C1 segment of cervical spinal cord (tissue), 14 donors: ENCODE measurements around the gene CELSR3.
A peak's percentile ranks its signal among the peaks of the same experiment; 100 is the strongest.

Source experiments
- DNase-seq, 14 donors: peaks; one replicate each; lab custom pipeline; 2025; lab: John Stamatoyannopoulos, UW

Gene CELSR3

DNA sequence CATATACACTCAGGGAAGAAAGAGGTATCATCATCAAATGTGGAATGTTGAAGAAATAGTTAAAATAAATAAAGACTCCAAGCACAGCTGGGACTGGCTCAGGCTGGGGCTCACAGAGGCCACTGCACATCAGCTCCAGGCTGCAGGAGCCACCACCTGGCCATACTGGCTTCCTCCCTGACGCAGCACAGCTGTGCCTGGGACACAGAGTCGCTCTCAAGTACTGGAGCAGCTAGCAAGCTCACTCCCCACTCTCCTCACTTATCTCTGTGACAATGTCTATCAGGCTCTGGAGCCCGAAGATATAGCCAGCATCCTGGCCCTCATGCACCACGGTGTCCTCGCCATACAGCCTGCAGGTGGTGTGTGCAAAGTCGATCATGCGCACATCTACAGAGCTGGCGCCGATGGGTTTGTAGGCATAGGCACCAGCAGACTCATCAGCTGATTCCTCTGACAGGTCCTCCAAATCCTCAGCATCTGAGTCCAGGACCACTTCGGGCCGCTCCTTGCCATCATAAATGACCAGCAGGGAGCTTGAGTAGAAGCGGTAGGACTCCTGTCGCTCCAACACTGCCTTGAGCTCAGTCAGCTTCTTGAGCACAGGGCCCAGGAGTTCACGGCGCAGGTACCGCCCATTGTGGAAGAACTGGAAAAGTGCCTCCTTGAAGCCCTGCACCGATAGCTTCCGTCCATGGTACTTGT lies 25.5 kb upstream of the CELSR3 start:
- no peak for DNase-seq

DNA sequence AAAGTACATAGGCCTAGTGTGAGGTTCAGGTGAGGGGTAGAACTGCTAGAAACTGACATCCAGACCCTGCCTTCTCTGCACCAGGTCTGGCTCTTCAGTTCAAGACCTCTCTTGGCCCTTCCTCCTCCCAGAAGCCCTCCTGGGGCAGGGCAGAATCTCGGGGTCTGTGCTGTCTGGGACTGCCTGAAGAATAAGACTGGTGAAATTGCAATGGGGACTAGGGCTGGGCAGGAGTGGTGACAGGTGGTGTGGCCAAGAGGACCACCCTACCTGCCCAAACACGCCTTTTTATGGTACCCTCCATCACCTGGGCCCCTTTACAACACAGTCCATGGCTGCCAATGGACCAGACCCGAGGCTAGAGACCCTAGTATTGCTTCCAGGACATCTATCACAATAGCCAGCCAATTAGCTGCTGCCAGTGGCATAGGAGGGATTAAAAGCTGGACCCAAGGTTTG lies 24.6 kb upstream of the CELSR3 start:
- DNase-seq, result no peak

DNA sequence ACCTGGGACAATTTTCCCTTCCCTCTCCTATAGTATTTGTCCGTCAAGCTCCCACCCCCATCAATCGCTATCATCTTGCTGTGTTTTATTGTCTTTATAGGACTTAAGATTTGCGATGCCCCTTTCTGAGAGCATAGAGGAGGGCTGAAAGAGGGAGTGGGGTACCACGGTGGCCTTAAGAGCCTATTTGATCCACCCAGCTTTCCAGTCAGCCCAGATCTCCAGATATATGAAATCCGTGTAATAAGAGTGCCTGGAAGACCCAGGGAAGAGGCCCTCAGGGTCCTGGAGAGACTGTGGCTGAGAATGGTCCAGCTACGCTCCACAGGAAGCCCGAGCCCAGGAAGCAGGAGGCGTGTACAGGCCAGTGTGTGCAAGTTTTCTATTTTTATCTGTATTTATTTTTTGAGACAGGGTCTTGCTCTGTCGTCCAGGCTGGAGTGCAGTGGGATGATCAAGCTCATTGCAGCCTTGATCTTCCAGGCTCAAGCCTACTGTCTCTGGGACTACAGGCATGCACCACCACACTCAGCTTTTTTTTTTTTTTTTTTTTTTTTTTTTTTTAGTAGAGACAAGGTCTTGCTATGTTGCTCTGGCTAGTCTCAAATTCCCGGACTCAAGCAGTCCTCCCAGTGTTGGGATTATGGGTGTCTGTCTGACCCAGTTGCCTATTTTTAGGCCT lies 24.0 kb upstream of the CELSR3 start:
- DNase-seq, result no peak

DNA sequence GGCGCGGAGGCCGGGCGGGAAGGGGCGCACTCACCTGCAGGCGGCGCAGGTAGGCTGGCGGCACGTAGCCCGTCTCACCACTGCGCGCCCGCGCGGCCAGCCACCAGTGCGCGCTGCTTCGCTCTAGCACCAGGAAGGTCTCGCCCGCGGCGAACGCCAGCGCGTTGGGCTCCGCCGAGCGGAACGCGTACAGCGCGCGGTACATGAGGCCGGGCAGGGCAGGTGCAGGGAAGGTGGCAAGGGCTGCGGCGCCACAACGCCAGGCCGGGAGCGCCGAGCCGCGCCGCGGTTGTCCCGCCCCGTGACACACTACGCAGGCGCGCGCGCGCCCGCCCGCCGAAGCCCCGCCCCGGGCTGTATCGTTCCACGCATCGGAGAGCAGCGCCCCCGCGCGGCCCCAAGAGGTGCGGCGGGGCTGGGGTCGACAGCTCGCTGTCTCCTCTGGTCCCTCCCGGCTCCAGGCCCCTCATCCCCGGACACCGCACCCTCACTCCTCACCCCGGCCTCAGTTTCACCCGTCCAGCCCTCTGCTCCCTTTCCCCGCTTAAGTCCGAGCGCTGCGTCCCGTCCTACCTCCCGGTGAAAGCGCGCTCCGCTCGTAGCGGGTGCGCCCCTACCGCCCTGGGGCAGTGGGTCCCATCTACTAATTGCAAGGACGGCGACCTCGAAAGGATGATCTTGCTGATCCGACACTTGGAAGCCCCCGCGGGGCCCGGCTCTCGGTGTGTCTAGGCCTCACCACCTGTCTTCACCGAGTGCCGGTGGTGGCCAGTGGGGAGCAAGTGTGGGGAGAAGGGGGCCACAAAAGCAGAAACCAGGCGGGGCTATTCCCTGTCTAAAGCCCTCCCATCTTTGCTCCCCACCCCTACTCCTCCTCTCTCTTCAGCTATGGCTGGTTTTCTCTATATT lies 23.2 kb upstream of the CELSR3 start, which contains the start of gene NCKIPSD:
NCKIPSD (minus strand) TSS at position 313 of the 909 bp plus-strand sequence; CDS start at position 205, 108 bp downstream.
- DNase-seq, result peak in 13 of 14 donors; percentile 25 to 92 (median 74)

DNA sequence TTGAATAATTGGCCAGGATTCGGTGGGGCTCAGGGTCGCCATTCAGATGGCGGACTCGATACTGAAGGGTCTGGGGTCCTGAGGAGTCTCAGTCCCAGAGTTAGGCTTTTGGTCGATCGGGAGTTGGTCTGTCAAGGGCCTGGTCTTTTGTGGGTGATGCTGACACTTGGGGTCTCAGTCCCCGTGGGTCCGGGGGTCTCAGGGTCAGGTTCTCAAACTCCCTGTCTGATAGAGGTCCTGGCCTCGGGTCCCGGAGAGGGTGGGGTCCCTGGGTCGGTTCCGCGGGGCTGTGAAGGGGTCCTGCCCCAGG lies 22.6 kb upstream of the CELSR3 start:
- DNase-seq, result no peak

DNA sequence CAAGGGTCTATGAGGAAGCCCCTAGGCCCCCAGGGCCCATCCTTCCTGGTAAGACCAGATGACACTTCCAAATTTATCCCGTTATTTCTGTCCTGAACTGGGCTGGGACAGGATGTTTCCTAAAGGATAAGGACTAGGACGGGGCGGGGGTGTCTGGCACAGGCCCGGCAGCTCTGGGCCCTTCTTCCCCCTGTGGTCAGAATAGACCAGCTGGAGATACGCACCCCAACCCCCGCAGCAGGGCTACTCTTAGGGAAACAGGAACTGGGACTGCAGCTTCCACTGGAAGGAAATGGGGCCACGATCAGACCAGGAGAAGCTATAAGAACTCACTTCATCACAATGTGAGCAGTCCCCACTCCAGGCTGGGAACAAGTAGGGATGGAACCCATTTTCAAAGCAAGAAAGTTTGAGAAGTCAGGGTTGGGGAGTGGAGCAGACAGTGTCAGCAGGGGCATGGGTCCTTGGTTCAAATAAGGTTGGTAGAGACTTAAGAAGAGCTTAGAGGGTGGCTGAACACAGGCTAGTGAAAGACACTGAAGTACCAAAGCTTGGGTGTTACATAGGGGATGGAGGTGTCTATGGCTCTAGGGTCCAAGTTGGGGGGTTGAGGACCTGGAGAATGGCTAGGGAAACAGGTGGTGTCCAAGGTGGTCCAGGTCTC lies 21.9 kb upstream of the CELSR3 start:
- DNase-seq, result peak in 1 of 14 donors; percentile 7

DNA sequence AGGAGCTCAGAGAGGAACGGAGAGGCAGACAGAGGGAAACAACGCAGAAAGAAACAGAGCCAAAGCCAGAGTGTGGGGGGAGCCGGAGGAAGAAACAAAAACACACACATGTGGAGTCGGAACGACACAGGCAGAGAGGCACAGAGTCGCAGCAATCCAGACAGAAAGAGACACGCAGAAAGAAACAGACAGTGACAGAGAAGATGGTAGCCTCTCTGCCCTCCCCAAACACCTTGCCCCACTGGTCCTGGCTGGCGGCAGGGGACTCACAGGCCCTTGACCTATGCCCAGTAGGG lies 21.3 kb upstream of the CELSR3 start:
- DNase-seq, result peak in 1 of 14 donors; percentile 14

DNA sequence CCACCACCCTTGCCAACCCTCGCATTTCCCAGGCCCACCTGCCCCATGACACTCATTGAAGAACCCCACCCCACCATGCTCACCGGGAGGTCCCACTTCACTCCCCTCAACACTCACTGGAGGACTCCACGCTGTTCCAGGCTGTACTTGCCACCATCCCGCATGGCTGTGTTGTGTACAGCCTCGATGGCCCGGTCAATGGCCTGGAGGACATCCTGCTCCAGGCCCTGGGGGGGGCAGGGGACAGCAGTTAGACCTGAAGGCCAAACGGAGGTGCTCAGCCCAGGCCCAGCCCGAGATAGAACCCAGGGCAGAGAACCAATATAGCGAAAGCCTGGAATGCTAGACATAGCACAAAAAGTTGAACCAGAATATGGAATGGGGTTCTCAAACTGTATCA lies 20.1 kb upstream of the CELSR3 start:
- no peak for DNase-seq

DNA sequence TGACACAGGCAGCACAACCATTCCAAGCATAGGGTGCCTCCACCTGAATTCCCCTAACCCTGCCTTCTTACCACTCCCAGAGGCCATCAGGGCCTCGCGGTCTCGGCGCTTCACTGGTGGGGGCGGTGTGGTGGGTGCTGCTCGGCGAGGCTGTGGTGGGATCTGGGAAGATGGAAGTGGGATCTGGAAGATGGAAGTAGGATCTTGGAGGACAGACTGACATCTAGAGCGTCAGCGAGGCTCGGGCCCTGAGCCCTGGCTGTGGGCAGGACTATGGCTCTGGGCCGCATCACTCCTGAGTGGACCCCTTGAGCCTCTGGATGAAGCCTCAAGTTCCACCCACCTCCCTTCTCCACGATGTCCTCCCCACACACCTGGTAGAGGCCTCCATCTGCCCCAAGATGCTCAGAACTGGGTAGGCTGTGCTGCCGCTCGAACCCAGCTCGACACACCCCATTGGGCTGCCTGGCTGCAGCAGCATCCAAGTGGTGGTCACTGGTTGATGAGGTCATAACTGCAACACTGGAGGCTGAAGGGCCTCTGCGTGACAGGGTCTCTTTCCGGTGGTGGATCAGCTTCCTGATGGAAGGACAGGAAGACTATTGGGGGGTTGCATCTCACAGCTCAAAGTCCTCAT lies 19.4 kb upstream of the CELSR3 start:
- no peak for DNase-seq

DNA sequence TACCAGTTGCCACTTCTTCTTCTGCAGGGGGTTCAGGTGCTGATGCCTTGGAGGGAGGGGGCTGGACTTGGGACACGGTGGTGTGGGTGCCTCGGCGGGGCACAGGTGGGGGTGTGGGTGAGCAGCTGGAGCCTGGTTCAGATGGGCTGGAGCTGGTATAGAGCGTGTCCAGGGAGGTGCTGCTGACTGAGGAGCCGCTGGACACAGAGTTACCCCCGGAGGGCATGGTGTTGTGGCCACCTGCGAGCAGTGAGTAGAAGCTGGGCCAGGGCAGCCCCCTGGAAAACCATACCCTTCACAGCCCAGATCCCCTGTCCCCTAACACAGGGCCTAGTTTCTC lies 18.8 kb upstream of the CELSR3 start:
- DNase-seq, result no peak

DNA sequence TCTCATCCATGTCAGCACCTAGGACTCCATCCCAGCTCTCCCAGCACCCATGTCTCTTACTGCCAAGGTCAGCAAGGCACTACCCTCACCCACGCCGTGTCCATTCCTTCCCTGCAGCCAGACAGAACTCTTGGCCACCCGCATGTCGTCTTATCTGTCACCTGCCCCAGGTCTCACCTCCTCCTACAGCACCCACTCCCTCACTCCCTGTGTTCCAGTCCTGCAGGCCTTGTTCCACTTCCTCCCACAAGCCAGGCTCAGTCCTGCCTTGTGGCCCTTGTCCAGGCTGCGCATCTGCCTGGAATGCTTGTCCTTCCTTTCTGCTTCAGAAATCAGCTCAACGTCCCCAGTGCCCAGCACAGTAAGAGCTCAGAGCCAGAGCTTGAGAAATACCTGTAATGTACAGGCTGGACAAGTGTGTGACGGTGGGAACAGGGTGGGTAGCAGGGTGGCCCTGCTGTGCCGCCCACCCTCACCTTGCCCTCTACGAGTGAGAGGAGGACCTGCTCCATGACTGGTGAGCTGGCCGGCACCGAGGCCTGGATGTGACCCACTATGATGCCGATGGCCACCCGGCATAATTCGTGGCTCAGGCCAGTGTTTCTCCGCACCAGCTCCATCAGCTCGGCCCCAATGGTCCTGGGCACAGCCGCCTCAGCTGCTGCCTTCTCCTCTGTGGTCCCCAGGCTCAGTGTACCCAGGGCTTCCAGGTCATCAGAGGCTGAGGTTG lies 18.3 kb upstream of the CELSR3 start:
- no peak for DNase-seq

DNA sequence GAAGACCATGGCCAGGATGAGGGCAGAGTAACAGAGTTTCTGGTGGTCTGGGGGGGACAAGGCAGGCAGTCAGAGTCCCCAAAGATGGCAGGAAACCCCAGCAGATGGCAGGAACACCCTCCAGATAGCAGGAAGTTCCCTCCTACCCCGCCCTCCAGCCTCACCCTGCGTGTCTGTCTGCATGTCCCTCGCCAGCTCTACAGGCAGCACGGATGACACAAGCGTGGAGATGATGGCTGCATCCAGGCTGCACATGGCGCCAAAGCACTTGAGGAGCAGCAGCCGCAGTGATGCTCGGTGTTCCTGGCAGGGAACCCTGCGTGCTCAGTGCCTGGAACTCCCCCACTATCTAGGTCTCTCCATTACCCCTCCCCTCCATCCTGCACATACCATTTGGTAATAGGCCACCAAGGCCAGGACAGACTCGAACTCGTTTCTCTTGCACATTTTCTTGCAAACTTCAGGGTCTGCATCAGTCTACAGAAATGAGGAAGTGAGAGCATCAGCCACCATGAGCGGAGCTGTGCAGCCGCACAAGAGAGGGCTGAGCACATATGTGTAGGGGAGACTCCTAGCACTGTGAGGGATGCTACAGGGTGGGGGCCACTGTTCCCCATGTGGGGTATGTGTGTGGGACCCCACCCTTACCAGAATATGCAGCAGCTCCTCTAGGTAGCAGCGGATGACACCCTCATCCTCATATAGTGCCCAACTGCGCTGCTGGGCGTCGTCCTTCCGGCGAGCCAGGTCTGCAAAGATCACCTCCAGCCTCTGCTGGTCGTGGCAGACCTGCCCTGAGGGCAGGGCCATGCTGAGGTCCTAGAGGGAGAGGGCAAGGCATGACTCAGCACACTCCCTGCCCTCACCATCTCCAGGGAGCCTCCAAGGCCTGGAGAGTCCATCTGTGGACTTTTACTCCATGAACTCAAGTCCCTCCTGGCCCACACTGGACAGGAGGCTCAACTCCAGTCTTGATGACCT lies 17.0 kb upstream of the CELSR3 start:
- no peak for DNase-seq

DNA sequence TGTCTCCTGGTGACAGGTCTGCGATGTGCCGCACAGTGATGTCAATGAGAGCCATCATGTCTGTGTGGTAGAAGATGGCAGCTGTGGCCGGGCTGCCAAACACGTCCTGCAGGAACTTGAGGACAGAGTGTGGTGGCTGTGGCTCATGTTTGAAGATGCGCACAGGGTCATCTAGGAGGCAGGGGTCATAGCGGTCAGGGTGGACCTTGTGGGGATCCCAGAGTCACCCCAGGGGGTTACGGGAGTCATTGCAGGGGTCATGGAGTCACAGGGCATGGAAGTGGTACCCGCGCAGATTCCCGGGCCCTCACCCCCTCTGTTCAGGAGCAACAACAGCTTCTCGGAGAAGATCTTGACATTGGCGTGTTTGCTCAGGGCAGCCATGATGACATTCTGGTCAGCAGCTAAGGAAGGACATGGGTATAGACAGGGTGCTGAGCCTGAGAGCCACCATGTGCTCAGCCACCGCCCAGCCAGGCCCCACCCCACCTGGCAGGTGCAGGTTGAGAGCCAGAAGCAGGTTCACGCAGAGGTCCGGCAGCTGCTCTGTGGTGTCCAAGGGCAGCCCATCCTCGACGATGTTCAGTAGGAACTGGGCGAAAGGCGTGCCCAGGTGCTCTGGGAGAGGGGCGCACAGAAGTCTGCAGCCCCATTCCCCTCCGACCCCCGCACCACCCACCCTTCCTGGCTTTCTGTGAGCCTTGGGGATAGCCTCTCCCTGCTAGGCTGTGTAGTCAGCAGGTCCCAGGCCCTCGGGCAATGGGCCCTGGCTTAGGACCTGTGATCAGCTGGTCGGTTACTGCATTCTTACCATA lies 16.1 kb upstream of the CELSR3 start:
- DNase-seq, result no peak

DNA sequence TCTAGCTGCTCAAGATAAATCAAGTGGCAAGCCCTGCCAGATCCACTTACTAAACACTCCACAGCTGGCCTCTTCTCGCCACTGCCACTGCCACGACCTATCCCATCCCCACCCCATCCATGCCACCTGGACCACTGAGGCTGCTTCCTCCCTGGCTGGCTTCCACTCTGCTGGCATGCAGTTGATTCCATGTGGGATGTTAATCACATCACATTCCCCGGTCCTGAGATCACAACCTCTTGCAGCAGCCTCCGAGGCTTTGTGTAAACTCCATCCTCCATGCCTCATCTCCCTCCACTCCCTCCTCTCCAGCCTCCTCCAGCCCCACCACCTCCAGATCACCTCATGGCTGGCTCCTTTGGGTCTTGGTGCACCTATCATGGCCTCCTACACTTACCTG lies 15.4 kb upstream of the CELSR3 start:
- DNase-seq, result no peak

DNA sequence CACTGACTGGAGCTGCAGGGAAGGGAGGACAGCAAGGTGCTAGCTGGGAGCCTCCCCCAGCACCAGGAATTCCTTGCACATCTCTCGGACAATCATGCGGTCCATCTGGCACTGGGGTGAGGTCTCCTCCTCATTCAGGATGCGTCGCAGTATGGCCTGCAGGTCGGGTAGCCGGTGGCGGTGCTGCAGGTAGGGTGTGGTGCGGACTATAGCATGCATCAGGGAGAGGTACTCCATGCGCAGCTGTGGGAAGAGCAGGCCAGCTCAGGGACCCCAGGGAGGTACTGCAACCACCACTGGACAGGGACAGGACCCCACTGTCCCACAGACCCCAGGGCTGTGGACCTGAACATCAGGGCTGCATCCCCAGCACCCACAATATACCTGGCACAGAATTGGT lies 11.8 kb upstream of the CELSR3 start:
- DNase-seq, result no peak

DNA sequence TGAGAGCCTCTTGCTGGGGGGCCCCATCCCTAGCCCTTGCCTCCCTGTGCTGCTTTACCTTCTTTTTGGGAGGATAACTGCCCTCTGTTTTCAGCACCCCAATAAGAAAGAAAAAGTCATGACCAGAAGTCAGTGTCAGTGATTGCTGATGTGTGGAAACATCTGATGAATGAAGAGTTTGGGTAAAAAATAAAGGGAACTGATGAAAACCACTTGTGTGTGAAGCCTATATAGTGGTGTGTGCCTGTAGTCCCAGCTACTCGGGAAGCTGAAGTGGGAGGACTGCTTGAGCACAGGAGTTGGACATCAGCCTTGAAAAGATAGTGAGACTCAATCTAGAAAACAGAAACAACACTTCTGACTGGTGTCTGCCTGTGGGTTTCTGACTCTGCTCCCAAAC lies 9.8 kb upstream of the CELSR3 start:
- no peak for DNase-seq

DNA sequence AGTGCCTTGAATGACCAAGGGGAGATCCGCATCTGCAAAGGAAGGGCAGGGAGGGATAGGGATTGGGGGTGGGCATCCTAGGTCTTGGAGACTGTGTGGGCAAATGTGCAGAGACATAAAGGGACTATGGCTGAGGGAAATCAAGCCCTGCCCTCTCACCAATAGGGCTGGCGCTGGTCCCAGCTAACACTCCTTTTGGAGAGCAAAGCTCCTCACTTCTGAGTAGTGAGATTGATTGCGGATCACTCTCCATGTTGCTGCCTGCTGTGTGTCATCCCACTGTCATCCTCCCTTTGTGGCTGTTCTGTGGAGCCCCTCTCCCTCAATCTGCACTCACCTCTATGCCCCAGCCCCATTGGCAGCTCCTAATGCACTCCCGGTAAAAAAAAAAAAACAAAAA lies 2.2 kb upstream of the CELSR3 start:
- DNase-seq, result no peak

DNA sequence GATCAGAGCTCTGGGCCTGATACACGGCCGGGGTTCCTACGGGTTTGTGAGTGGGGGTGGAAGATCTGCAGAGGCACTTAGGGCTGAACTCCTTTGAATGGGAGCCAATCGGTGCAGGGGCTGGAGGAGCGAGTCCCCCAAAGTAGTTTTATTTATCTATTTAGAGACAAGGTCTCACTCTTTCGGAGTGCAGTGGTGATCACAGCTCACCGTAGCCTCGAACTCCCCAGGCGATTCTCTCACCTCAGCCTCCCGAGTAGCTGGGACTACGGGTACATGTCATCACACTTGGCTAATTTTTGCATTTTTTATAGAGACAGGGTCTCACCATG lies 1.6 kb upstream of the CELSR3 start:
- no peak for DNase-seq
